ENCODE data around the gene TNFSF12. TPM values are rescaled to one million over a fixed set of nuclear protein-coding genes. Genes with fewer than 3 reads are reported as not detected.
A peak's percentile ranks its signal among the peaks of the same experiment; 100 is the strongest.

TNFSF12 gene
- total and polyA plus RNA-seq, 9 of the 15 experiments (the other 6 are each of a cell fraction or from before 2014, with no cell fraction given) = 0.03 to 0.95 (median 0.19) TPM; not detected in 3

DNA sequence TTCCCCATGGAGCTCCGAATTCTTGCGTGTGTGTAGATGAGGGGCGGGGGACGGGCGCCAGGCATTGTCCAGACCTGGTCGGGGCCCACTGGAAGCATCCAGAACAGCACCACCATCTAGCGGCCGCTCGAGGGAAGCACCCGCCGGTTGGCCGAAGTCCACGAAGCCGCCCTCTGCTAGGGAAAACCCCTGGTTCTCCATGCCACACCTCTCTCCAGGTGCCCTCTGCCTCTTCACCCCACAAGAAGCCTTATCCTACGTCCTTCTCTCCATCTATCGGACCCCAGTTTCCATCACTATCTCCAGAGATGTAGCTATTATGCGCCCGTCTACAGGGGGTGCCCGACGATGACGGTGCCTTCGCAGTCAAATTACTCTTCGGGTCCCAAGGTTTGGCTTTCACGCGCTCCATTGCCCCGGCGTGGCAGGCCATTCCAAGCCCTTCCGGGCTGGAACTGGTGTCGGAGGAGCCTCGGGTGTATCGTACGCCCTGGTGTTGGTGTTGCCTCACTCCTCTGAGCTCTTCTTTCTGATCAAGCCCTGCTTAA lies 12.2 kb downstream of the TNFSF12 start (continued):
- TF ChIP-seq, protein P1, sequence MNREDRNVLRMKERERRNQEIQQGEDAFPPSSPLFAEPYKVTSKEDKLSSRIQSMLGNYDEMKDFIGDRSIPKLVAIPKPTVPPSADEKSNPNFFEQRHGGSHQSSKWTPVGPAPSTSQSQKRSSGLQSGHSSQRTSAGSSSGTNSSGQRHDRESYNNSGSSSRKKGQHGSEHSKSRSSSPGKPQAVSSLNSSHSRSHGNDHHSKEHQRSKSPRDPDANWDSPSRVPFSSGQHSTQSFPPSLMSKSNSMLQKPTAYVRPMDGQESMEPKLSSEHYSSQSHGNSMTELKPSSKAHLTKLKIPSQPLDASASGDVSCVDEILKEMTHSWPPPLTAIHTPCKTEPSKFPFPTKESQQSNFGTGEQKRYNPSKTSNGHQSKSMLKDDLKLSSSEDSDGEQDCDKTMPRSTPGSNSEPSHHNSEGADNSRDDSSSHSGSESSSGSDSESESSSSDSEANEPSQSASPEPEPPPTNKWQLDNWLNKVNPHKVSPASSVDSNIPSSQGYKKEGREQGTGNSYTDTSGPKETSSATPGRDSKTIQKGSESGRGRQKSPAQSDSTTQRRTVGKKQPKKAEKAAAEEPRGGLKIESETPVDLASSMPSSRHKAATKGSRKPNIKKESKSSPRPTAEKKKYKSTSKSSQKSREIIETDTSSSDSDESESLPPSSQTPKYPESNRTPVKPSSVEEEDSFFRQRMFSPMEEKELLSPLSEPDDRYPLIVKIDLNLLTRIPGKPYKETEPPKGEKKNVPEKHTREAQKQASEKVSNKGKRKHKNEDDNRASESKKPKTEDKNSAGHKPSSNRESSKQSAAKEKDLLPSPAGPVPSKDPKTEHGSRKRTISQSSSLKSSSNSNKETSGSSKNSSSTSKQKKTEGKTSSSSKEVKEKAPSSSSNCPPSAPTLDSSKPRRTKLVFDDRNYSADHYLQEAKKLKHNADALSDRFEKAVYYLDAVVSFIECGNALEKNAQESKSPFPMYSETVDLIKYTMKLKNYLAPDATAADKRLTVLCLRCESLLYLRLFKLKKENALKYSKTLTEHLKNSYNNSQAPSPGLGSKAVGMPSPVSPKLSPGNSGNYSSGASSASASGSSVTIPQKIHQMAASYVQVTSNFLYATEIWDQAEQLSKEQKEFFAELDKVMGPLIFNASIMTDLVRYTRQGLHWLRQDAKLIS (CRISPR knock-in tag; IDR thresholded peaks at IDR 0.05) = no peak
- TF ChIP-seq ILK (tag; IDR thresholded peaks at IDR 0.05; ENCODE audit: borderline replicate concordance, low read depth) (no peak), POLR3G (IDR thresholded peaks at IDR 0.05; ENCODE audit: extremely low read depth, insufficient read length, insufficient replicate concordance) (no peak), NCOA4 (IDR thresholded peaks at IDR 0.05; ENCODE audit: partially characterized antibody) (no peak), POU5F1 (IDR thresholded peaks at IDR 0.05; ENCODE audit: borderline replicate concordance, low read depth, low read length, partially characterized antibody) (no peak), ETV1 (tag; conservative IDR thresholded peaks at IDR 0.05; ENCODE audit: low read depth) (no peak), SRSF3 (IDR thresholded peaks at IDR 0.05; ENCODE audit: insufficient read depth, low read length) (no peak), ZFP1 (CRISPR knock-in tag; IDR thresholded peaks at IDR 0.05) (no peak), MBD2 (IDR thresholded peaks at IDR 0.05; ENCODE audit: borderline replicate concordance, low read depth) (no peak), ZNF347 (CRISPR knock-in tag; IDR thresholded peaks at IDR 0.05; ENCODE audit: low read depth) (no peak), ZNF316 (IDR thresholded peaks at IDR 0.05) (0 out of 2 replicates have a peak, but pooled peaks have one; percentile 10), PURB (CRISPR knock-in tag; IDR thresholded peaks at IDR 0.05; ENCODE audit: low read depth) (no peak), GATAD2A (IDR thresholded peaks at IDR 0.05) (no peak), ASH1L (IDR thresholded peaks at IDR 0.05; ENCODE audit: borderline replicate concordance, low read depth, partially characterized antibody) (no peak), JUN (IDR thresholded peaks at IDR 0.05; ENCODE audit: borderline replicate concordance, low read depth, low read length) (no peak), JUN (CRISPR knock-in tag; IDR thresholded peaks at IDR 0.05; ENCODE audit: borderline replicate concordance) (no peak), U2AF1 (optimal IDR thresholded peaks at IDR 0.05; ENCODE audit: low read depth, low read length) (no peak), ZNF431 (CRISPR knock-in tag; IDR thresholded peaks at IDR 0.05) (no peak), ZNF324 (CRISPR knock-in tag; IDR thresholded peaks at IDR 0.05) (no peak)
- TF ChIP-seq, protein P2, sequence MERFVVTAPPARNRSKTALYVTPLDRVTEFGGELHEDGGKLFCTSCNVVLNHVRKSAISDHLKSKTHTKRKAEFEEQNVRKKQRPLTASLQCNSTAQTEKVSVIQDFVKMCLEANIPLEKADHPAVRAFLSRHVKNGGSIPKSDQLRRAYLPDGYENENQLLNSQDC (CRISPR knock-in tag; IDR thresholded peaks at IDR 0.05) = no peak
- TF ChIP-seq, protein P3, sequence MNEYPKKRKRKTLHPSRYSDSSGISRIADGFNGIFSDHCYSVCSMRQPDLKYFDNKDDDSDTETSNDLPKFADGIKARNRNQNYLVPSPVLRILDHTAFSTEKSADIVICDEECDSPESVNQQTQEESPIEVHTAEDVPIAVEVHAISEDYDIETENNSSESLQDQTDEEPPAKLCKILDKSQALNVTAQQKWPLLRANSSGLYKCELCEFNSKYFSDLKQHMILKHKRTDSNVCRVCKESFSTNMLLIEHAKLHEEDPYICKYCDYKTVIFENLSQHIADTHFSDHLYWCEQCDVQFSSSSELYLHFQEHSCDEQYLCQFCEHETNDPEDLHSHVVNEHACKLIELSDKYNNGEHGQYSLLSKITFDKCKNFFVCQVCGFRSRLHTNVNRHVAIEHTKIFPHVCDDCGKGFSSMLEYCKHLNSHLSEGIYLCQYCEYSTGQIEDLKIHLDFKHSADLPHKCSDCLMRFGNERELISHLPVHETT (CRISPR knock-in tag; conservative IDR thresholded peaks at IDR 0.05 in 1 of 2, IDR thresholded peaks at IDR 0.05 in 1 of 2) = no peak
- TF ChIP-seq, protein P4, sequence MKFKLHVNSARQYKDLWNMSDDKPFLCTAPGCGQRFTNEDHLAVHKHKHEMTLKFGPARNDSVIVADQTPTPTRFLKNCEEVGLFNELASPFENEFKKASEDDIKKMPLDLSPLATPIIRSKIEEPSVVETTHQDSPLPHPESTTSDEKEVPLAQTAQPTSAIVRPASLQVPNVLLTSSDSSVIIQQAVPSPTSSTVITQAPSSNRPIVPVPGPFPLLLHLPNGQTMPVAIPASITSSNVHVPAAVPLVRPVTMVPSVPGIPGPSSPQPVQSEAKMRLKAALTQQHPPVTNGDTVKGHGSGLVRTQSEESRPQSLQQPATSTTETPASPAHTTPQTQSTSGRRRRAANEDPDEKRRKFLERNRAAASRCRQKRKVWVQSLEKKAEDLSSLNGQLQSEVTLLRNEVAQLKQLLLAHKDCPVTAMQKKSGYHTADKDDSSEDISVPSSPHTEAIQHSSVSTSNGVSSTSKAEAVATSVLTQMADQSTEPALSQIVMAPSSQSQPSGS (CRISPR knock-in tag; IDR thresholded peaks at IDR 0.05) = no peak
